HG03066 (cell line): Measurements from ENCODE around the gene BMERB1.

Experiments used
- ATAC-seq: cut with Tn5 transposase; IDR thresholded peaks from one replicate; pipeline ENCODE4 v1.9.1; 2021; ENCODE audit warnings: low read depth; ENCODE audit not compliant: unreplicated experiment

BMERB1 gene

GRCh38 chr16:15493466-15494180 lies 59.2 kb downstream of the BMERB1 start:
- ATAC-seq = no peak

- ATAC-seq = no peak
These were observed 59.8 kb downstream of the BMERB1 start for GRCh38 chr16:15494236-15494635.

- no peak for ATAC-seq
These were observed 61.5 kb downstream of the BMERB1 start for GRCh38 chr16:15495898-15496297.

- no peak for ATAC-seq
These were observed 64.2 kb downstream of the BMERB1 start for GRCh38 chr16:15498427-15499175.

GRCh38 chr16:15502041-15502725 lies 67.8 kb downstream of the BMERB1 start:
- ATAC-seq = no peak

- no peak for ATAC-seq
These were observed 72.1 kb downstream of the BMERB1 start for GRCh38 chr16:15506441-15506840.

GRCh38 chr16:15507301-15507958 lies 73.0 kb downstream of the BMERB1 start:
- ATAC-seq = no peak

GRCh38 chr16:15507959-15508627 lies 73.7 kb downstream of the BMERB1 start:
- ATAC-seq = no peak

- no peak for ATAC-seq
These were observed 74.7 kb downstream of the BMERB1 start for GRCh38 chr16:15509051-15509592.

GRCh38 chr16:15509593-15510535 lies 75.5 kb downstream of the BMERB1 start:
- ATAC-seq = no peak

- no peak for ATAC-seq
These were observed 76.6 kb downstream of the BMERB1 start for GRCh38 chr16:15510992-15511391.

GRCh38 chr16:15511759-15512487 lies 77.5 kb downstream of the BMERB1 start:
- ATAC-seq = no peak

- ATAC-seq = no peak
These were observed 78.8 kb downstream of the BMERB1 start for GRCh38 chr16:15513156-15513555.

GRCh38 chr16:15515992-15516391 lies 81.6 kb downstream of the BMERB1 start:
- ATAC-seq = no peak

- no peak for ATAC-seq
These were observed 82.2 kb downstream of the BMERB1 start for GRCh38 chr16:15516609-15517008.

GRCh38 chr16:15517743-15518377 lies 83.5 kb downstream of the BMERB1 start:
- ATAC-seq = no peak

- ATAC-seq = no peak
These were observed 84.3 kb downstream of the BMERB1 start for GRCh38 chr16:15518381-15519351.
